ENCODE measurements around the gene HEMGN. TPM values are rescaled to one million over a fixed set of nuclear protein-coding genes. Genes with fewer than 3 reads are reported as not detected.

HEMGN gene
- under 1 TPM; 0.47 to 0.75 (median 0.75) TPM for total RNA-seq
- 17.2 TPM for total RNA-seq (2013)

- Mint-ChIP-seq H3K27ac (peak within 1 kb of the TSS; percentile 82 to 92), H3K27me3 (ENCODE audit: low read depth in 2 of 2) (no peaks in the 10 kb centered on the region), H3K4me3 (peak within 1 kb of the TSS; percentile 69), H3K36me3 (no peaks in the 10 kb centered on the region), H3K9me3 (no peaks in the 10 kb centered on the region), H3K4me1 (peaks cover 14 to 15% of the 10 kb centered on the region in 2 donors)
- Histone ChIP-seq H3K27ac (ENCODE audit: low read length) (peak within 1 kb of the TSS; percentile 62), H3K4me1 (ENCODE audit: control insufficient read depth, insufficient read depth, low read length) (peaks cover 4% of the 10 kb centered on the region), H3K36me3 (ENCODE audit: control insufficient read depth, insufficient read depth, low read length) (no peaks in the 10 kb centered on the region), H3K4me3 (ENCODE audit: low read length) (no peak within 1 kb of the TSS), H3K9me3 (ENCODE audit: control insufficient read depth, insufficient read depth, low read length) (no peaks in the 10 kb centered on the region), H3K27me3 (ENCODE audit: control insufficient read depth, insufficient read depth, low read length) (no peaks in the 10 kb centered on the region)
- no peak for TF ChIP-seq CTCF (IDR thresholded peaks at IDR 0.05)
- DNase-seq (peak in 1 of 2 donors; percentile 79), ATAC-seq (peak; percentile 90 to 95 (median 93))
- intact Hi-C loops (cut with micrococcal nuclease), result loop anchor here (1.0 to 5.0 kb wide), 2 partner anchors 15 to 44 kb away; partner anchors contain the start of gene ANP32B
- 0% methylated on average over 2 of the region's 3 CpGs for WGBS (ENCODE audit: insufficient coverage)
Measured at GRCh38 chr9:97938081-97938644, at the start of gene HEMGN. TSS of gene HEMGN (minus strand) at chr9:97938172. CDS start at chr9:97938136, 36 bp downstream.

DNA sequence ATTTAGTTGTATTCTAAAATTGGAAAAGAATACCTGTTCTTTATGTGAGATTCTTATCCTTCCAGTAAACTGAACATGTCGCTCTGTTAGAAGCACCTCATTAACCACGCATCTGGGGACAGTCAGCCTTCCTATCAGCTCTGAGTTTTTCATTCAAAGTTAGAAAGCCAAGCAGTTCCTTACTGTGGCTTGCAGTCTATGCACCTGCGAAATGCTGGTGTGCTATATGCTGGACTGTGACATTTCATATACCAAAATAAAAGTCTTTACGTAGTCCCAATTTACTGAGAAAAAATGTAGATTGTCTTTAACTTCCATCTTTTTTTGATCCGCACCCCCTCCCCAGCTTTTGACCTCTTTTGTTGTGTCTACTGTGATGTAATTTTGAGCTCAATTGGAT is 49.5 kb upstream of the HEMGN start:
- H3K4me1 Mint-ChIP-seq, result peaks cover 44 to 58% of the 10 kb centered on the region in 2 donors
- WGBS (ENCODE audit: insufficient coverage), result 26% methylated on average over 2 of the region's 5 CpGs
- Histone ChIP-seq H3K36me3 (ENCODE audit: control insufficient read depth, insufficient read depth, low read length) (no peaks in the 10 kb centered on the region), H3K27me3 (ENCODE audit: control insufficient read depth, insufficient read depth, low read length) (no peaks in the 10 kb centered on the region), H3K27ac (ENCODE audit: low read length) (no peak overlapping the region), H3K9me3 (ENCODE audit: control insufficient read depth, insufficient read depth, low read length) (no peaks in the 10 kb centered on the region), H3K4me1 (ENCODE audit: control insufficient read depth, insufficient read depth, low read length) (peaks cover 22% of the 10 kb centered on the region), H3K4me3 (ENCODE audit: low read length) (no peak overlapping the region)
- H3K27ac Mint-ChIP-seq, result no peak overlapping the region
- TF ChIP-seq CTCF (IDR thresholded peaks at IDR 0.05), result no peak
- DNase-seq (peak in 1 of 2 donors; percentile 29), ATAC-seq (no peak)
- no peak overlapping the region for H3K4me3 Mint-ChIP-seq
- intact Hi-C loops (cut with micrococcal nuclease), result no loop called here
- H3K9me3 Mint-ChIP-seq, result no peaks in the 10 kb centered on the region
- no peaks in the 10 kb centered on the region for H3K36me3 Mint-ChIP-seq
- H3K27me3 Mint-ChIP-seq (ENCODE audit: low read depth in 2 of 2), result no peaks in the 10 kb centered on the region

- peaks cover 20% of the 10 kb centered on the region for H3K4me1 ChIP-seq (ENCODE audit: control insufficient read depth, insufficient read depth, low read length)
- DNase-seq (peak in 1 of 2 donors; percentile 78), ATAC-seq (peak in 2 of 3 donors; percentile 1 to 9)
- peak overlapping the region; percentile 84 for H3K4me3 Mint-ChIP-seq
- peaks cover 26 to 48% of the 10 kb centered on the region in 2 donors for H3K4me1 Mint-ChIP-seq
- no peaks in the 10 kb centered on the region for H3K9me3 ChIP-seq (ENCODE audit: control insufficient read depth, insufficient read depth, low read length)
- H3K27me3 ChIP-seq (ENCODE audit: control insufficient read depth, insufficient read depth, low read length), result no peaks in the 10 kb centered on the region
- 3% methylated on average over 59 of the region's 59 CpGs for WGBS (ENCODE audit: insufficient coverage)
- peak overlapping the region; percentile 45 for H3K4me3 ChIP-seq (ENCODE audit: low read length)
- H3K9me3 Mint-ChIP-seq, result no peaks in the 10 kb centered on the region
- H3K36me3 Mint-ChIP-seq, result no peaks in the 10 kb centered on the region
- peak overlapping the region; percentile 76 to 88 for H3K27ac Mint-ChIP-seq
- TF ChIP-seq CTCF (IDR thresholded peaks at IDR 0.05), result no peak
- H3K27me3 Mint-ChIP-seq (ENCODE audit: low read depth in 2 of 2), result no peaks in the 10 kb centered on the region
- H3K27ac ChIP-seq (ENCODE audit: low read length), result peak overlapping the region; percentile 95
- no peaks in the 10 kb centered on the region for H3K36me3 ChIP-seq (ENCODE audit: control insufficient read depth, insufficient read depth, low read length)
- intact Hi-C loops (cut with micrococcal nuclease), result no loop called here
Measured at GRCh38 chr9:97985058-97985861, 47.3 kb upstream of the HEMGN start.
